PFSK-1 (cell line): ENCODE results near the gene FITM1.

ENCODE experiments used
- FOXP2 ChIP-seq: optimal IDR thresholded peaks from 2 replicates; pipeline ENCODE3; 2011; ENCODE audit warnings: borderline replicate concordance, control low read depth, inconsistent platforms; ENCODE audit not compliant: insufficient read depth; ENCODE audit errors: extremely low read length, extremely low read depth
- POLR2AphosphoS5 ChIP-seq: IDR thresholded peaks from 2 replicates; pipeline ENCODE4 v1.6.1; 2012; ENCODE audit warnings: low read depth, mild to moderate bottlenecking, control low read depth, low read length, moderate library complexity
- REST ChIP-seq, 2 experiments: IDR thresholded peaks; 2 replicates each; pipeline versions ENCODE4 v1.6.1 to v1.8.0; 2011 to 2012; ENCODE audit warnings: low read depth in 2 of 2, low read length in 2 of 2, control low read depth in 1 of 2, inconsistent platforms in 1 of 2, mild to moderate bottlenecking in 1 of 2, moderate library complexity in 1 of 2; ENCODE audit not compliant: insufficient read depth in 1 of 2
- SIN3A ChIP-seq: IDR thresholded peaks from 2 replicates; pipeline ENCODE4 v1.6.1; 2012; ENCODE audit warnings: mild to moderate bottlenecking, low read length, moderate library complexity, borderline replicate concordance; ENCODE audit not compliant: insufficient read depth
- TAF1 ChIP-seq: IDR thresholded peaks from 2 replicates; pipeline ENCODE4 v1.6.1; 2012; ENCODE audit warnings: low read length, control low read depth, borderline replicate concordance; ENCODE audit not compliant: insufficient read depth

Gene FITM1

DNA sequence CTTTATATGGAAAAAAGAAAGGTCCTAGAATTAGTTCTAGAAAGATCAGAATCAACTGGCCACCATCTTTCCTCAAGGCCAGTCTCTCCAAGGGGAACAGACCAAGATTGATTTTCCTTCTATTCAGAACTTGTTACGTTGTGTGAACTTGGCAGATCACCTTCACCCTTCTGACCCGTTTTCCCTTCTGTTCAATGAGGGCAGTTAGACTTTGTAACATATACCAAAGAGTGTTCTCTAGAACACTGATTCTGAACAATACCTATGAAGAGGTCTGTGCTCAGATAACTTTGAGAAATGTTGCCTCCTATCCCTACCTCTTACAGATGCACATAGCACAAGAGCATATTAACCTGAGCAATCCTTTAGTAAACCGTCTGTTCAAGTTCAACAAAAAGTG, 47.0 kb upstream of the FITM1 start:
- TF ChIP-seq REST (IDR thresholded peaks at IDR 0.05; ENCODE audit: insufficient read depth in 1 of 2, low read depth in 2 of 2, low read length in 2 of 2) (no peak), POLR2AphosphoS5 (no peak), TAF1 (no peak), SIN3A (no peak), FOXP2 (no peak)

DNA sequence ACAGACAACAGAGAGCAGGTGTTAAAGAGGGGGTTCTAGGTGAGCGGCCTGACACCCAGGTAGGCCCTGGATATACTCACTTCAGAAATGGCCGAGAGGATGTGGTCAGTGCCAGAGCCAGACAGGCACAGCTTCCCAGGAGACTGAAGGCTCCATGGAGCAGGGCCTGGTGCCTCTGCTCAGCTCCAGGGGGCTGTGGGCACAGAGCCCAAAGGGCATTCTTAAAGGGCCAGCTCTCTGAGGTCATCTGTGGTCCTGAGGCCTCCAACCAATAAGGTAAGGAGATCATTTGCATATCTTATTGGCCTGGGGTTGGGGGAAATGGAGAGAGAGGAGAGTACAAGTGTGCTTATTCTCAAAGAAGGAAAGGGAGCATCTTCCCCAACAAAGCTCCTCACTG, 46.0 kb upstream of the FITM1 start:
- TF ChIP-seq SIN3A: no peak
- TF ChIP-seq REST (IDR thresholded peaks at IDR 0.05; ENCODE audit: insufficient read depth in 1 of 2, low read depth in 2 of 2, low read length in 2 of 2): no peak
- no peak for TF ChIP-seq FOXP2
- TF ChIP-seq TAF1: no peak
- TF ChIP-seq POLR2AphosphoS5: no peak

DNA sequence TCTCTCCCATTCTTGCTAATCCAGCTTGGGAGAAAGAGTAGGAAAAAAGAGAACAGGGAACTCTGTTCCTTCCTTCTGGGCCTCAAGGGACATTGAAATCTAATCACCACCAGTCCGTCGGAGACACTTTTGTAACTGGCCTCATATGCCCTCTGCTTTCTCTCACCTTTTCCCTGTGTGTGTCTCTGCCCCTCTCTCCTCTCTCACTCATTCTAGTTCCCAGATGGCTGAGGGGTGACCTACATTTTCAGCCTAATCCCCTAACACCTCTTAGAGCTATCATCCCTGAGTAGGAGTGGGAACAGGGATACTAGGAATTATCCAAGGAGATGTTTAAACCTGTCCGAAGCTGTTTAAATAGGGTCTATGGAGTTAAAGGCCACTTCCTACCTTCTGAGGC, 45.2 kb upstream of the FITM1 start:
- TF ChIP-seq REST (IDR thresholded peaks at IDR 0.05; ENCODE audit: insufficient read depth in 1 of 2, low read depth in 2 of 2, low read length in 2 of 2) (no peak), TAF1 (no peak), FOXP2 (no peak), POLR2AphosphoS5 (no peak), SIN3A (no peak)

GRCh38 chr14:24086193-24086955, 44.1 kb upstream of the FITM1 start:
- TF ChIP-seq TAF1 (no peak), POLR2AphosphoS5 (no peak), SIN3A (no peak), FOXP2 (no peak), REST (IDR thresholded peaks at IDR 0.05; ENCODE audit: insufficient read depth in 1 of 2, low read depth in 2 of 2, low read length in 2 of 2) (no peak)

- TF ChIP-seq SIN3A: no peak
These were observed 43.5 kb upstream of the FITM1 start for GRCh38 chr14:24087004-24087403.
